Measurements from ENCODE around the gene NR2E3.
"Not testable (repeated sequence)": the region's sequence is repeated elsewhere in the genome, so short reads cannot be mapped to it uniquely, and the experiment has no call there.

Gene NR2E3

DNA sequence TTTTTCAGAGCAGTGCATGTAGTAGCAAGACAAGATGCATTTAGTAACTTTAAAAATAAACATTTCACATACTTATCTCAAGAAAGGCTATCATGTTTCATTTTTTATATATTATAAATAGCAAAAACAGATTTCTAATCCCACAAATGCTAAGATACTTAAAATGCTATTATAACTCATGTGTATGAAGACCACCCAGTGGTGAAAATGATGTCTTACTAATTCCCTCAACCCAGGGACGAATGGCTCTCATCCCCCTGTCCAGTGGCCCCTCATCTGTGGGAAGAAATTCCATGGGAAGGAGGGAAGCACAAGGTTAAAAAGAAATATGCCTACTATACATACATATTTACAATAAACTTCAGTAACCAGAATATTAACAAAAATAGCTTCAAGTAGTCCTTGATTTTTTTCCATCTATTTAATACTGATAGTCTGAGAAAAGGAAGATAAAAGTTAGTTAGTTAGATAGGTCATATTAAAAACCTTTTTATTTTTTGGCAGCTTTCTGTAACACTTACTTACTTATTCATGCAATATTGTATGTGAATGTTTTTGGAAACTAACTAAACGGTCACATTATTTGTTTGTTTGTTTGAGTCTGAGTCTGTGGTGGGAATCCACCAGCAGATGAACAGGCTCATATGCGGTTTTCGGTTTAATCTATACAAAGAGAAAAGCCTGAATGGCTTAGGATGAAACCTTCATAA lies 14.8 kb downstream of the NR2E3 start:
- POLR2A ChIA-PET, result no interaction called here
- TF ChIP-seq ARNT (IDR thresholded peaks at IDR 0.05) (no peak), L3MBTL2 (conservative IDR thresholded peaks at IDR 0.05) (no peak), LEF1 (IDR thresholded peaks at IDR 0.05; ENCODE audit: borderline replicate concordance) (no peak), FOXK2 (IDR thresholded peaks at IDR 0.05) (no peak), SP1 (IDR thresholded peaks at IDR 0.05) (no peak), BHLHE40 (IDR thresholded peaks at IDR 0.05; ENCODE audit: borderline replicate concordance) (no peak), FOXA1 (IDR thresholded peaks at IDR 0.05) (no peak), ZNF384 (IDR thresholded peaks at IDR 0.05) (no peak), ELF4 (IDR thresholded peaks at IDR 0.05) (no peak), SUZ12 (IDR thresholded peaks at IDR 0.05) (no peak), CTBP1 (IDR thresholded peaks at IDR 0.05; ENCODE audit: borderline replicate concordance) (no peak), FOXM1 (IDR thresholded peaks at IDR 0.05; ENCODE audit: borderline replicate concordance) (no peak), NFRKB (IDR thresholded peaks at IDR 0.05) (no peak), HDGF (IDR thresholded peaks at IDR 0.05; ENCODE audit: borderline replicate concordance) (no peak), TARDBP (IDR thresholded peaks at IDR 0.05) (no peak)
- TF ChIP-seq, protein P1, sequence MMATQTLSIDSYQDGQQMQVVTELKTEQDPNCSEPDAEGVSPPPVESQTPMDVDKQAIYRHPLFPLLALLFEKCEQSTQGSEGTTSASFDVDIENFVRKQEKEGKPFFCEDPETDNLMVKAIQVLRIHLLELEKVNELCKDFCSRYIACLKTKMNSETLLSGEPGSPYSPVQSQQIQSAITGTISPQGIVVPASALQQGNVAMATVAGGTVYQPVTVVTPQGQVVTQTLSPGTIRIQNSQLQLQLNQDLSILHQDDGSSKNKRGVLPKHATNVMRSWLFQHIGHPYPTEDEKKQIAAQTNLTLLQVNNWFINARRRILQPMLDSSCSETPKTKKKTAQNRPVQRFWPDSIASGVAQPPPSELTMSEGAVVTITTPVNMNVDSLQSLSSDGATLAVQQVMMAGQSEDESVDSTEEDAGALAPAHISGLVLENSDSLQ (IDR thresholded peaks at IDR 0.05), result no peak
- CTCF ChIA-PET, result no interaction called here
- DNase-seq (ENCODE audit: extremely low spot score), result no peak

DNA sequence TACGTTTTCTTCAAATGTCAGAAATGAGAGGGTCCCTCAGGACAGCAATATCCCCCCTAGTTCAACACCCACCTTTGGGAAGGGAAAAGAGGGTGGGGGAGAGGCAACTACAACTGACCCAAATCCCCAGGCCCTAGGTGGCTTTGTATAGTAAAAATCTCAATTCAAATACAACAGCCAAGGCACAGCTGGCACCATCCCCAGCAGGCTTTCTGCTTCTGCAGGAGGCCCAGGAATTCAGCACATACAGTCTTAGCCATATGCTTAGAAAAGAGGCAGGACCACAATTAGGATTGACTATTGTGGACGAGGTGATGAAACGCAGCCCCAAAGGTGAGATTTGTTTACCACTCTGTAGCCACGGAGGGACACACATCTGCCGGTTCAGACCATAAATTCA lies 15.8 kb downstream of the NR2E3 start:
- POLR2A ChIA-PET, result no interaction called here
- CTCF ChIA-PET, result interaction anchor here (0.7 kb wide), 1 partner anchor 19 kb away, joined by 3 read pairs; no protein-coding TSS in a partner anchor
- TF ChIP-seq NFRKB (IDR thresholded peaks at IDR 0.05) (no peak), FOXK2 (IDR thresholded peaks at IDR 0.05) (no peak), ARNT (IDR thresholded peaks at IDR 0.05) (no peak), ELF4 (IDR thresholded peaks at IDR 0.05) (no peak), SUZ12 (IDR thresholded peaks at IDR 0.05) (no peak), TARDBP (IDR thresholded peaks at IDR 0.05) (no peak), FOXA1 (IDR thresholded peaks at IDR 0.05) (no peak), FOXM1 (IDR thresholded peaks at IDR 0.05; ENCODE audit: borderline replicate concordance) (no peak), HDGF (IDR thresholded peaks at IDR 0.05; ENCODE audit: borderline replicate concordance) (no peak), CTBP1 (IDR thresholded peaks at IDR 0.05; ENCODE audit: borderline replicate concordance) (no peak)

DNA sequence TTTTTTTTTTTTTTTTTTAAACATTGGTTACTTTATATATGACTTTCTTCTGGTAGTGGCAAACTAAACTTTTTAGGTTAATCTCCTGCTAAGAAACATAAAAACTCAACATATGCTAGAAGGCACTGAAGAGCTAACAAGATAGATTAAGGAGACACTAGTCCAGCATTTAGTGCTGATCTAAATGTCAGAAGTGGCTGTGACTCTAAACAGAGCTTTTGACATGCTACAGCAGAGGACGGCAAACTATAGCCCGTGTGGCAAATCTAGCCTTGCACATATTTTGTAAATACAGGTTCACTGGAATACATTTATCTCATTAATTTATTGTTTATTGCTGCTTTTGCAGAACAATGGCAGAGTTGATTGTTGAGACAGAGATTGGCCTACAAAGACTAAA lies 20.6 kb downstream of the NR2E3 start:
- CTCF ChIA-PET, result interaction anchor here (0.7 kb wide), 1 partner anchor 255 kb away, joined by 5 read pairs; no protein-coding TSS in a partner anchor
- DNase-seq (ENCODE audit: extremely low spot score), result no peak
- POLR2A ChIA-PET, result no interaction called here
- no peak for TF ChIP-seq HDGF (IDR thresholded peaks at IDR 0.05; ENCODE audit: borderline replicate concordance)
- TF ChIP-seq ELF4 (IDR thresholded peaks at IDR 0.05), result no peak
- TF ChIP-seq BHLHE40 (IDR thresholded peaks at IDR 0.05; ENCODE audit: borderline replicate concordance), result no peak
- no peak for TF ChIP-seq NFRKB (IDR thresholded peaks at IDR 0.05)
- TF ChIP-seq FOXM1 (IDR thresholded peaks at IDR 0.05; ENCODE audit: borderline replicate concordance), result no peak
- TF ChIP-seq ZNF384 (IDR thresholded peaks at IDR 0.05), result no peak
- no peak for TF ChIP-seq FOXA1 (IDR thresholded peaks at IDR 0.05)
- no peak for TF ChIP-seq L3MBTL2 (conservative IDR thresholded peaks at IDR 0.05)
- TF ChIP-seq ARNT (IDR thresholded peaks at IDR 0.05), result no peak

More for the DNA sequence above, 15.8 kb downstream of the NR2E3 start:
- DNase-seq (ENCODE audit: extremely low spot score), result no peak

DNA sequence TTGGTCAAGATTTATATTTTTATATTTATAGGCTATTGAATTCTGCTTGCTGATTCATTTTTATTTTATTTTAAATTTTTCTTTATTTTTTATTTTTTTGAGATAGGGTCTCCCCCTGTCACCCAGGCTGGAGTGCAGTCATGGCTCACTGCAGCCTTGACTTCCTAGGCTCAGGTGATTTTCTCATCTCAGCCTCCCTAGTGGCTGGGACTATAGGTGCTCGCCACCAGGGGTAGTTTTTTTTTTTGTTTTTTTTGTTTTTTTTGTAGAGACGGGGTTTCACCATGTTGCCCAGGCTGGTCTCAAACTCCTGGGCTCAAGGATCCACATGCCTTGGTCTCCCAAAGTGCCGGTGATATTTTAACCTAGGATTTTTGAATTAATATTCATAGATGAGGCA lies 31.2 kb downstream of the NR2E3 start:
- TF ChIP-seq LEF1 (IDR thresholded peaks at IDR 0.05; ENCODE audit: borderline replicate concordance), result no peak
- 0 out of 2 replicates have a peak, but pooled peaks have one; percentile 32 for TF ChIP-seq ZNF384 (IDR thresholded peaks at IDR 0.05)
- no peak for TF ChIP-seq HDGF (IDR thresholded peaks at IDR 0.05; ENCODE audit: borderline replicate concordance)
- no peak for TF ChIP-seq CTBP1 (IDR thresholded peaks at IDR 0.05; ENCODE audit: borderline replicate concordance)
- TF ChIP-seq, protein P1 (IDR thresholded peaks at IDR 0.05), result no peak
- ChIA-PET CTCF (no interaction called here), POLR2A (no interaction called here)
- no peak for DNase-seq (ENCODE audit: extremely low spot score)

DNA sequence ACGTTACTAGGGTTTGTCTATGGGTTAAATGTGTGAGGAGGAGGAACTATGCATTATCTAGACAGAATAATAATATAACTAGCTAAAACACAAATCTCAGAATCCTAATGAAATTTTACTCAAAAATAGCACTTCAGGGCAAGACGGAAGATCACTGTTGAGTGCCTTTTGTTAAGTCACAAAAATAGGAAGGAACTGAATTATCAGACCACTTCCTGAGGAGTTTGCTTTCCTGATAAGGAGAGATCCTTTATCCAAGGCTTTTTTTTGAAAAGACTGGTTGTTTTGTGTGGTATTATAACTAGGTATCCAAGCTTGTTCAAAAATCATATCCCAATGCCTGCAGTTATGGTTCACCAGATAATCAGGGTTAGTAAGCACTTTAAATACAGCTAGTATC lies 34.6 kb downstream of the NR2E3 start:
- no peak for TF ChIP-seq BHLHE40 (IDR thresholded peaks at IDR 0.05; ENCODE audit: borderline replicate concordance)
- no peak for TF ChIP-seq CTBP1 (IDR thresholded peaks at IDR 0.05; ENCODE audit: borderline replicate concordance)
- no peak for TF ChIP-seq FOXM1 (IDR thresholded peaks at IDR 0.05; ENCODE audit: borderline replicate concordance)
- TF ChIP-seq ZNF384 (IDR thresholded peaks at IDR 0.05), result no peak
- no peak for TF ChIP-seq ARNT (IDR thresholded peaks at IDR 0.05)
- TF ChIP-seq TARDBP (IDR thresholded peaks at IDR 0.05), result no peak
- TF ChIP-seq ELF4 (IDR thresholded peaks at IDR 0.05), result no peak
- TF ChIP-seq FOXA1 (IDR thresholded peaks at IDR 0.05), result no peak
- TF ChIP-seq LEF1 (IDR thresholded peaks at IDR 0.05; ENCODE audit: borderline replicate concordance), result no peak
- no peak for TF ChIP-seq NFRKB (IDR thresholded peaks at IDR 0.05)
- TF ChIP-seq SP1 (IDR thresholded peaks at IDR 0.05), result no peak
- CTCF ChIA-PET, result interaction anchor here (0.6 kb wide), 1 partner anchor 19 kb away, joined by 3 read pairs; no protein-coding TSS in a partner anchor
- no peak for DNase-seq (ENCODE audit: extremely low spot score)
- POLR2A ChIA-PET, result no interaction called here

DNA sequence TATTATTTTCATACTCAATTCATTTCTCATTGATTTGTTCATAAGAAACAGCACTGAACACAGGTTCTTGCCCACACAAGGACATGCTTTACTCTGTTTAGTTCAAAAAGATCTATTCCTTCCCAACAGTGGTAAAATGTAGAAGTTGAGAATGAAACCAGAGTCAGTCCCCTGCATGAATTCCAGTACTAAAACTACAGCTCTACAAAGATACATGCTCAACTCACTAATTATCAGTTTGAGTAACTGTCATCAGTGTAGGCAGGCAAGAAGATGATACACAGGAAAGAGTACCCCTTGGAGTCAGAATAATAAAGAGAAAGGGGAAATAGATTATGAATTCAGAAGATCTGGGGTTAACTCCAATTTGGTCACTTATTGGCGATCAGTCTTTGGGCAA lies 43.2 kb downstream of the NR2E3 start:
- TF ChIP-seq SUZ12 (IDR thresholded peaks at IDR 0.05), result no peak
- TF ChIP-seq ZNF384 (IDR thresholded peaks at IDR 0.05), result no peak
- no peak for TF ChIP-seq FOXA1 (IDR thresholded peaks at IDR 0.05)
- no peak for TF ChIP-seq FOXM1 (IDR thresholded peaks at IDR 0.05; ENCODE audit: borderline replicate concordance)
- no peak for TF ChIP-seq ARNT (IDR thresholded peaks at IDR 0.05)
- no peak for TF ChIP-seq LEF1 (IDR thresholded peaks at IDR 0.05; ENCODE audit: borderline replicate concordance)
- no peak for TF ChIP-seq BHLHE40 (IDR thresholded peaks at IDR 0.05; ENCODE audit: borderline replicate concordance)
- TF ChIP-seq CTBP1 (IDR thresholded peaks at IDR 0.05; ENCODE audit: borderline replicate concordance), result no peak
- CTCF ChIA-PET, result no interaction called here
- DNase-seq (ENCODE audit: extremely low spot score), result no peak
- POLR2A ChIA-PET, result interaction anchor here (1.1 kb wide), 1 partner anchor 265 kb away, joined by 3 read pairs; the partner anchor contains the start of genes MYO9A and SENP8

DNA sequence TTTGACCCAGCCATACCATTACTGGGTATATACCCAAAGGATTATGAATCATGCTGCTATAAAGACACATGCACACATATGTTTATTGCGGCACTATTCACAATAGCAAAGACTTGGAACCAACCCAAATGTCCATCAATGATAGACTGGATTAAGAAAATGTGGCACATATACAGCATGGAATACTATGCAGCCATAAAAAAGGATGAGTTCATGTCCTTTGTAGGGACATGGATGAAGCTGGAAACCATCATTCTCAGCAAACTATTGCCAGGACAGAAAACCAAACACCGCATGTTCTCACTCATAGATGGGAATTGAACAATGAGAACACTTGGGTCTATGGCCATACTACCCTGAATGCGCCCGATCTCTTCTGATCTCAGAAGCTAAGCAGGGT lies 47.9 kb downstream of the NR2E3 start:
- CTCF ChIA-PET; DNase-seq (ENCODE audit: extremely low spot score); POLR2A ChIA-PET: not testable (repeated sequence)
